ENCODE results near the gene DLG2.

Gene DLG2

DNA sequence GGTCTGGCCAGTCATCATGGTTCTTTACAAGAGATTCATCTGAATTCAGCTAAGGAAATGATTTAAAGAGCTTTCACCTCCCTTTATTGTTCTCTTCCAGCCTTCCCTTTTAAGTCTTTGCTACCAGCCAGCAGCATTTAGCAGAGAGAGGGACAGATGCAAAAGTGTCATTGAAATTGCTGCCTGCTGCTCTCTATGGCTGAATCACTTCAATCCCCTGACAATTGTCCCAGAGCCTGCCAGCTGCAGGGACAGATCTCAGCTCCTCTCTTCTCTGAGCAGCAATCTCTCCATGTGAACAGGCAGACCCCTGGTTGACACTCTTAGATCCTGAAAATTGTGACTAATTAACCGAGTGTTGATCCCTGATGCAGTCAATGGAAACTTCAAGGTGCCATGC, 1524.0 kb downstream of the DLG2 start:
- DNase-seq (ENCODE audit: low spot score) = no peak

- no peak for DNase-seq (ENCODE audit: low spot score)
These were observed 1530.0 kb downstream of the DLG2 start for GRCh38 chr11:84097186-84097585.

DNA sequence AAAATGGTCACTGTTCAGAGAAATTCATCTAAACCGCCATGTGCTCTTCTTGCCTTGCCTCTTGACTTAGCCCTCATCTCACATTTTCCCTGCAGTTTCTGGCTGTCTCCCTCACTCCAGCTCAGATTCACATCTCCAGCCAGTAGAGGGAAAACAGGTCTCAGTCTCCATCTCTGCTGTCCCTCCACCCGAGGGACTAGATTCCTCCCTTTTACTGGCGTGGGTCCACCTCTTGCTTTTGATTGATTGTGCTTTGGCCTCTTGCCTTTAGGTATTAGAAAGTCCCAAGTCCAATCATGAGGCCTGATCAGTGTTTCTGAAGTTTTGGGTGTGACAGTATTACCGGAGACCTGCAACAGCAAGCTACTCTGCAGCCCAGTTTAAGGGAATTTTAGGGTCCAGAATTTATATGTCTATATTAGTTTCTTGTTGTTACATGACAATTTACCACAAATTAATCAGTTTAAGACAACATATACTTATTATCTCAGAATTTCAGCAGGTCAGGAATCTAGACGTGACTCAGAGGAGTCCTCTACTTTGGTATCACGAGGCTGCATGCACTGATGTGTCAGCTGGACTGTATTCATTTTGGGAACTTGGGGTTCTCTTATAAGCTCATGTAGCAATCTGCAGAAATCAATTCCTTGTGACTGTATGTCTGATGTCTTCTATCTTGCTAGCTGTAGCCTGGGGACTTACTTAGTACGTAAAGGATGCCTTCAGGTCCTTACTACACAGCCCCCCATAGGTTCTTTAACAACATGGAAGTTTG, 1535.7 kb downstream of the DLG2 start:
- no peak for DNase-seq (ENCODE audit: low spot score)

DNA sequence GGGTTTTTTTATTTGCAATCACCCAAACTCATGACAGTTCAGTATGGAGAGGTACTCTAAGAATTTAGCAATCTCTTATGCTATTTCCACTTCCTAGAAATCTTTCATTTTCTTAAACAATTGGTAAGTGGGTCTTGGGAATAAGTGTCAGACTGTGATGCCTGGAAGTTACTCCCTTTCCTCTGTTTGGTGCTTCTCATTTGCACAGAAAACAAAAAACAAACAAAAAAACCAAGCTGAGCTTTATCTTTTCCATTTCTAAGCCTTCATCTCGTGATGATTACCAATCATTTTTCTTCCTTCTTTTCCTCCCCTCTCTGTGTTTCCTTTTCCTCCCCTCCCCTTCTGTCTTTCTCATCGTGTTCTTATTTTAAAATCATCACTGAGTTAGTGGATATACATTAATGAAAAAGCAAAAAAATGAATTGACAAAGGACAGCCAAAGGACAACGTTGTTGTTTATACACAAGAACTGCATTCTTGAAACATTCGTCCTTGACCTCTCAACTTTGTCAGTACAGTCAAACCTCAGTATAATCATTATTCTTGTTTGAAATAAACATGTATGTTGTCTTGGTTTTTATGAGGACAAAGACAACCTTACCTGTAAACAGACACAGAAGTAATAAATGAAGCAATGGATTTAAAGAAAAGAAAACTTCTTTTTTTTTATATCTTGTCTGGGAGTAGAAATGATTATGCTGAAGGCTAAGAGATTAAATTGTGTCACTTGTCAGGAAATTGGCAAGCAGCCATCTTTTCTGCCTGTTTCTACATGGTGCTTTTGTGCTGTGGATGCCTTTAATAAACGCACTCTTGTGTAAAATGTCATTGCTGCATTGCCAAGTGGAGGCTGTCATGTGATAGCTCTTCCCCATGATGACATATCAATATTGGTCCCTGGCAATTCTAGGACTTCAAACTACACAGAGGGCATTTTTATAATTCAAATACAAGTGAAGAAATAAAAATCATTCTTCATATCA, 1537.8 kb downstream of the DLG2 start:
- no peak for DNase-seq (ENCODE audit: low spot score)

GRCh38 chr11:84071851-84072250, 1555.3 kb downstream of the DLG2 start:
- DNase-seq (ENCODE audit: low spot score) = no peak

- no peak for DNase-seq (ENCODE audit: low spot score)
These were observed 1558.1 kb downstream of the DLG2 start for GRCh38 chr11:84069048-84069447.

DNA sequence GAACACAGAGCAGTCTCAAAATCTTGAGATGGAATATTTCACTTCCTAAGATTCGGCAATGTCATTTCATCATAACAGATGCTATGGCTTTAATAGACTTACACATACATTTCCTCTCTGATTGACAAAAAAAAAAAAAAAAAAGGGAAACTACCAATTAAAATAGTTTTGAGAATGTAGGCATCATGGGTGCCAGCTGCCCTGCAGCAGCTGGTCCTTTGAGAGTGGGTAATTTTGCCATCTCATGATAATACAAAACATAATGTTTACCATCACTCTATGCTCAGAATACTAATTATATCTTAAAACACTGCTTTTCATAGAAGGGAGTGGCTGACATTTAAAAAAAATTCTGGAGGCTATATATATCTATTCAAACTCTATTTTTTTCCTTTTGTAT, 1565.4 kb downstream of the DLG2 start:
- no peak for DNase-seq (ENCODE audit: low spot score)

GRCh38 chr11:84056653-84057376, 1570.3 kb downstream of the DLG2 start:
- DNase-seq (ENCODE audit: low spot score) = no peak

- no peak for DNase-seq (ENCODE audit: low spot score)
These were observed 1582.0 kb downstream of the DLG2 start for GRCh38 chr11:84045146-84045545.

DNA sequence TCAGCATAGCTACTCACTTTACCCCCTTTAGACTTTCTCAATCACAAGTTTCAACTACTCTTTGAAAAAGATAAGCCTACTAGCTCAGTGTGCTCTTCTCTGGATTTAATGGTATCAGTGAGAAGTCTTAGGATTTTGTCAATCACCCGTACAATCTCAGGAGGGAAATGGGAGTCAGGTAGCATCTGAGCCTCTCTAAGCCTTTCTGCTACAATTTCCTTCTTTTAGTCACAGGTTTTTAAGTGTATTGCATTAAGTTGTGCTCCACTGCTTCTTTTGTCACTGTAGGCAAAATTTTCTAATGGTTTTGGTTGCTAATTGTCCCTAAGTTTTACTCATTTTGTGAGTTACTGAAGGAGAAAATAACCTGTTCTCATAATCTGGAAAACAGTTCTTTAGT, 1582.4 kb downstream of the DLG2 start:
- no peak for DNase-seq (ENCODE audit: low spot score)

DNA sequence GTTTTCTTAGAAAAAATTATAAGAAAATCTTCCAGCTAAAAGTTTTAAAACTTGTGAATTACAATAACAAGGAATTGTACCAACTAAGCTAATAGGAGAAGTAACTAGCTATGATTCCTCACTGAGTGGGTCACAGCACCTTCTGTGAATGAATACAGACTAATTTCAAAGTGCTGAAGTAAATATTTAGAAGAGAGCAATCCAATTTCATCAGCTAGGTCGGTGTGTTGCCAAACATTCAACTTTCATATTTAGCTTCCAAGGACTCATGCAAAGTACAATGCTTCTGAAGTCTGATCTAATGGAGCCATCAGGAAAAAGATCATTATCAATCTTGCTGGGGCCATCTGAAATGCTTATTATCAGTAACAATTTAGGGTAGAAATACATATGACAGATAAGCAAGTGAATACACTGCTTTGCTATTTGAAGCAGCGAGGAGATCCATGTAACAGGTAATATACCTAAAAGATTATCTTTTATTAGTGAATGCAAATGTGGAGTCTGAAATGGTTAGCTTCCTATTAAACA, 1590.4 kb downstream of the DLG2 start:
- DNase-seq (ENCODE audit: low spot score) = no peak

DNA sequence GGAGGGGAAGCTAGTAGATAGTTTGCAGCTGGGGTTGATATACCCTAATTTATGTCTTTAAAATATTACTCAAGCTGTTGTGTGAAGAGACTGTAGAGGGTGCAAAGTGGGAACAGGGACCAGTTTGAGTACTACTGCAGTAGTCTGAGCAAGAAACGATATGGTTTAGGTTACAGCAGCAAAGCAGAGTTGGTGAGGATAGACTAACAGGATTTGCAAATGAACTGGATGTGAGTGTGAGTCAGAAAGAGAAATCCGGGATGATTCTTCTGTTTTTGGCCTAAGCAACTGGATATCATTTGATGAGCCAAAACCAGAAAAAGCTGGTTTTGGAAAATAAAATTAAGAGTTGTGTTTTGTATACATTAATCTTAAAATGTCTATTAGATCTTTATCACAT, 1591.5 kb downstream of the DLG2 start:
- DNase-seq (ENCODE audit: low spot score) = no peak

DNA sequence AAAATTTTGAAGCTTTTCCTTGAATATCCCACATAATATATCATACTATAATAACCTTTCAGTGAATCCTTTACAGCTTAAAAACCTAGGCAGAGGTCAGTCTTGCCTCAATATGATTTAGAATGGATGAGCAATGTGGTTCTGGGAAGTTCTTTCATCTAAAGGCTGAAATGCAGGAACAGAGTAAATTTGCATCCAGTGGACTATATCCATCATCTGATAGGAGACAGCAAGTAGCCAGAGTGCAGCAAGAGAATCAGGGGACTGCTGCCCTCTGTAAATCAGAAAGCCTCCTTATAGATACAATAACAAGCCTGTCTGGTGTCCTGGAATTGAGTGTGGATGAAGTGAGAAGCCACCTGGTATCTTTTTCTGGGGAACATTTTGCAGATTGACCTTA, 1592.7 kb downstream of the DLG2 start:
- DNase-seq (ENCODE audit: low spot score) = no peak

- no peak for DNase-seq (ENCODE audit: low spot score)
These were observed 1602.9 kb downstream of the DLG2 start for GRCh38 chr11:84024266-84024665.

- DNase-seq (ENCODE audit: low spot score) = no peak
These were observed 1604.4 kb downstream of the DLG2 start for GRCh38 chr11:84022695-84023094.

DNA sequence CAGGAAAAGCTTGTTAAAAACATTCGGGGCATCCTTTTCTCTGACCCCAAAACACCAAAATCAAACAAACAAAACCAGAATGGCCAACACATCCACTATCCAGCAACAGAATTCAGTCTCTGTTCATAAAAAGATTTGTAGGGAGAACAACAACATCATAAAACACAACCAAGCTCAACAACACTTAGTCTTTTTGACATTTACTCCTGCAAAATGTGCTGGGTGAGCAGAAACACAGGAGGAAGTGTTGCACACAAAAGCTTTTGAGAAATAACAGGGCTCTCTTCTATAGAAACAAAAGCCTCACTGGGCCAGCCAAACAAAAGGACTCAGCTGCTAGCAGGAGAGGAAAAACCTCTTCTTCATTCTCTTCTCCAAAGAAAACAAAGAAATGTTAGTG, 1604.9 kb downstream of the DLG2 start:
- no peak for DNase-seq (ENCODE audit: low spot score)

- no peak for DNase-seq (ENCODE audit: low spot score)
These were observed 1605.9 kb downstream of the DLG2 start for GRCh38 chr11:84021291-84021690.

DNA sequence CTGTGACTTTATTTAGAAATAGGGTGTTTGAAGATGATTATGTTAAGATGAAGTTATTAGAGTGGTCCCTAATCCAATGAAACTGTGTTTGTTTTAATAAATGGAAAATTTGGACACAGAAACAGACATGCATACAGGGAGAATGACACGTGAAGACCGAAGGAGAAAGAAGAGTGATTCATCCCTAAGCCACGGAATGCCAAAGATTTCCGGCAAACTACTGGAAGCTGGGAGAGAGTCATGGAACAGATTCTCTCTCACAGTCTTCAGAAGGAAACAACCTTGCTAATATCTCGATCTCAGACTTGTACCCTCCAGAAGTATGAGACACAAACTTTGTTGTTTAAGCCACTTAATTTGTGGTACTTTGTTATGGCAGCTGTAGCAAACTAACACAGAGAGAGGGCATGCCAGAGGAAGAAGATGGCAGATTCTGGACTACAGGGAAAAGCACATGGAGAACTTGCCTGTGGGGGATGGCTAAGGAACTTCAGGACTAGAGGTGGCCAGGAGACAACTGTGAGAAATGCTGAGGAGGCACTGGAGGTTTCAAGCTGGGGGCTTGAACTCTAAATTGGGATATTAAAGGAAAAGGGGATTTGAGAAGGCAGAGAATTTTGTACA, 1607.5 kb downstream of the DLG2 start:
- peak; percentile 50 for DNase-seq (ENCODE audit: low spot score)

DNA sequence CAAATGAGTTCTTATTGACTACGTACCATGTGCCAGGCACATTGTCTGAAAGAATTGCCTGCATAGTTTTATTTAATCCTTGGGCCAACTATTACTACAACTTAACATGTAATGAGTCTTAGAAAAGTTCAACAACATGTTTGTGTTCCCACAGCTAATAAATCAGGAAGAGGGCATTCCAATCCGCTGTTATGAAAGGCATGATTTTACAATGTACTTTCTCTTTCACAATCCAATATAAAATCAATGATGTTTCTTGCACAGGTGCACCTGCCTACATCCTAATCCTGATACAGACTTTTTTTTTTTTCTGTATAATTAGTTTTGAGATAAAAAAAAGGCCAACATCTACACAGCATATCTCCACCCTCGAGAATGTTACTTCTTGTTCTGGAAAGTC, 1612.6 kb downstream of the DLG2 start:
- no peak for DNase-seq (ENCODE audit: low spot score)

GRCh38 chr11:84012171-84012826, 1614.8 kb downstream of the DLG2 start:
- DNase-seq (ENCODE audit: low spot score) = no peak

DNA sequence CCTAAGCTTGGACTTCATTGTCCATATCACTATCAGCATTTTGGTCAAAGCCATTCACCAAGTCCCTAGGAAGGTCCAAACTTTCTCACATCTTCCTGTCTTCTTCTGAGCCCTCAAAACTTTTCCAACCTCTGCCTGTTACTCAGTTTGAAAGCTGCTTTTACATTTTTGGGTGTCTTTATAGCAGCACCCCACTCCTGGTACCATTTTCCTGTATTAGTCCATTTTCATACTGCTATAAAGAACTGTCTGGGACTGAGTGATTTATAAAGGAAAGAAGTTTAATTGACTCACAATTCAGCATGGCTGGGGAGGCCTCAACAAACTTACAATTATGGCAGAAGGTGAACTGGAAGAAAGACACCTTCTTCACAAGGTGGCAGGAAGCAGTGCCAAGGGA, 1624.0 kb downstream of the DLG2 start:
- no peak for DNase-seq (ENCODE audit: low spot score)
